Neutrophil (primary cell): ENCODE data around the gene FGFR3.
A peak's percentile ranks its signal among the peaks of the same experiment; 100 is the strongest.

ENCODE experiments used
- H3K27ac ChIP-seq: fragments of 200-600 bp; sonication (generic); 2 replicates; pipeline ENCODE4 v1.5.1; 2016; ENCODE audit warnings: mild to moderate bottlenecking, moderate library complexity
- H3K27me3 ChIP-seq: fragments of 200-600 bp; sonication (generic); 2 replicates; pipeline ENCODE4 v1.6.0; 2016; ENCODE audit warnings: mild to moderate bottlenecking
- H3K36me3 ChIP-seq: fragments of 200-600 bp; sonication (generic); 2 replicates; pipeline ENCODE4 v1.5.1; 2017
- H3K4me1 ChIP-seq, 2 experiments: fragments of 200-600 bp in 1 of 2; sonication (generic) in 1 of 2; 1 replicate in 1 of 2; 2 replicates in 1 of 2; pipeline versions ENCODE4 v1.5.1 to v1.6.1; 2013 to 2016; ENCODE audit warnings: low read depth in 1 of 2, low read length in 1 of 2, mild to moderate bottlenecking in 1 of 2, moderate library complexity in 1 of 2; ENCODE audit not compliant: control insufficient read depth in 1 of 2, insufficient read depth in 1 of 2
- H3K4me3 ChIP-seq, 2 experiments: fragments of 200-600 bp in 1 of 2; sonication (generic) in 1 of 2; 1 replicate in 1 of 2; 2 replicates in 1 of 2; pipeline ENCODE4 v1.5.1; 2013 to 2016; ENCODE audit warnings: low read depth in 1 of 2, low read length in 1 of 2, mild to moderate bottlenecking in 1 of 2, moderate library complexity in 1 of 2
- H3K9me3 ChIP-seq: fragments of 200-600 bp; sonication (generic); 2 replicates; pipeline ENCODE4 v1.5.1; 2016
- TF ChIP-seq, protein P1 (sequence below): fragments of 200-600 bp; sonication (generic); IDR thresholded peaks from 2 replicates; pipeline ENCODE4 v1.5.1; 2016; ENCODE audit warnings: antibody characterized with exemption

Gene FGFR3

DNA sequence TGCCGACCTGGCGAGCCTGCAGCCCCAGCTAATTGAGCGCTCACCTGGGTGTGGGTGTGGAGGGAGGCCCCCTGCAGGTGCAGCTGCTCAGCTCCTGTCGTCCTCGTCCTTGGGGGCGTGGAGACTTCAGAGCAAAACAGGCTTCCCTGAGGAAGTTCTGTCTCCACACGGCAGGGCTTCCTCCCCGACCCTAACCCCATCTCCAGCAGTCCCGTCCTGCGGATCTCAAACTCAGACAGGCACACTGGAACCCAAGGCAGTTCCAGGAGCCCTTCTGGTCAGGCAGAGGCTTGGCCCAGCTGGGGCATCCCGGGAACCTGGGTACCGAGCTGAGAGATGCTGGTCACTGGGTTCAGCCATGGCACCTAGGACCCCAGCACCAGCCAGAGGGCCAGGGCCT is 47.4 kb upstream of the FGFR3 start:
- Histone ChIP-seq H3K4me1 (no peaks in the 10 kb centered on the region), H3K4me3 (no peak overlapping the region), H3K27me3 (peaks cover 11% of the 10 kb centered on the region), H3K27ac (peak overlapping the region; percentile 10), H3K9me3 (no peaks in the 10 kb centered on the region), H3K36me3 (peaks cover 52% of the 10 kb centered on the region)
- TF ChIP-seq, protein P1, sequence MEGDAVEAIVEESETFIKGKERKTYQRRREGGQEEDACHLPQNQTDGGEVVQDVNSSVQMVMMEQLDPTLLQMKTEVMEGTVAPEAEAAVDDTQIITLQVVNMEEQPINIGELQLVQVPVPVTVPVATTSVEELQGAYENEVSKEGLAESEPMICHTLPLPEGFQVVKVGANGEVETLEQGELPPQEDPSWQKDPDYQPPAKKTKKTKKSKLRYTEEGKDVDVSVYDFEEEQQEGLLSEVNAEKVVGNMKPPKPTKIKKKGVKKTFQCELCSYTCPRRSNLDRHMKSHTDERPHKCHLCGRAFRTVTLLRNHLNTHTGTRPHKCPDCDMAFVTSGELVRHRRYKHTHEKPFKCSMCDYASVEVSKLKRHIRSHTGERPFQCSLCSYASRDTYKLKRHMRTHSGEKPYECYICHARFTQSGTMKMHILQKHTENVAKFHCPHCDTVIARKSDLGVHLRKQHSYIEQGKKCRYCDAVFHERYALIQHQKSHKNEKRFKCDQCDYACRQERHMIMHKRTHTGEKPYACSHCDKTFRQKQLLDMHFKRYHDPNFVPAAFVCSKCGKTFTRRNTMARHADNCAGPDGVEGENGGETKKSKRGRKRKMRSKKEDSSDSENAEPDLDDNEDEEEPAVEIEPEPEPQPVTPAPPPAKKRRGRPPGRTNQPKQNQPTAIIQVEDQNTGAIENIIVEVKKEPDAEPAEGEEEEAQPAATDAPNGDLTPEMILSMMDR, result no peak

DNA sequence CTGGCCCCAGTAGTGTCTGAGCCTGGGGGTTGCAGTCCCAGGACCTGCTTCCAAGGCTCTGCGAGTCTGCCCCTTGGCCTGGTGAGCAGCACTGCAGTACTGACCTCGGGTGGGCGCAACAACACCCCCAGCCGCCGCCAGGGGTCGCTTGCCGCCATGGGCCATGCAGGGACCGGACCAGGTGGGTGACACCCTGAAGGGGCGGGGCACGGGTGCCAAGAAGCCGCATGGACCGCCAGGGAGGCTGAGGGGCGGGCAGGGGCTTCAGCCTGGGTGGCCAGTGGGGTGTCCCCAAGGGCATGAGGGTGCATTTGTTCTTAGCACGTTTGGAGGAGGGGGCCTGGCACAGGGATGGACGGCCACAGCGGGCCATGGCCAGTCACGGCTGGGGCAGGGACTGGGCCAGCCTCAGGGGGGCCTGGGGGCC is 46.8 kb upstream of the FGFR3 start:
- Histone ChIP-seq H3K4me3 (no peak overlapping the region), H3K9me3 (no peaks in the 10 kb centered on the region), H3K4me1 (no peaks in the 10 kb centered on the region), H3K36me3 (peaks cover 46% of the 10 kb centered on the region), H3K27ac (no peak overlapping the region), H3K27me3 (peaks cover 11% of the 10 kb centered on the region)
- TF ChIP-seq, protein P1, result peak; percentile 49

DNA sequence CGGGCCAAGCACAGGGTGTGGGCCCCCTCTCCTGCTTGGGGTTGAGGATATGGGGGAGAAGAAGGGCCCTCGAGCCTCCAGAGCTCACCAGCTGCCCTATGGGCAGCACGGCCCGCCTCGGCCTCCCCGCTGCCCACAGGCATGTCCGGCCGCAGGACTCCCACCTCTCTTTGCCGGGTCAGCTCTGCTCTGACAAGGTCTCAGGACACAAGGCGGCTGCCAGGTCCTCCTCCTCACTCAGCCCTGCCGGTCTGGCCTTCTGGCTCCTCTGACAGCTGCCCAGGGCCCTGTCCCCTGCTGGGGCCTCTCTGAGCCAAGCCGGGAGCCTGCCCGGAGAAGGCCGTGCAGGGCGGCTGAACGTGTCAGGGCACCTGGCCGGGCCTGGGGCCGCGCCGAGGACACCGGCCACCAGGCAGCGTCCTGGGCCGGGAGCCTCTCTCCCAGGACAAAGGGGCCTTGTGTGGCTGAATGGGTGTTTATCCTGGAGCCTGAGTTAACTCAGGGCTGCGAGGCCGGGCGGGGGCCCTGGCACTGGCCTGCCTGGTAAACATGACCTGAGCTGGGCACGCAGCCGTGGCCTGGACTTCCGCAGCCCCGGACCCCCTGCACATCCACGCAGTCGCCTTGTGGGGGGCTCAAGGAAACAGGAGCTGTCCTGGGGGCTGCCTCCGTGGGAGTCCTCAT is 46.0 kb upstream of the FGFR3 start:
- Histone ChIP-seq H3K36me3 (peaks cover 38% of the 10 kb centered on the region), H3K4me3 (no peak overlapping the region), H3K27ac (no peak overlapping the region), H3K4me1 (no peaks in the 10 kb centered on the region), H3K9me3 (no peaks in the 10 kb centered on the region), H3K27me3 (peaks cover 11% of the 10 kb centered on the region)
- TF ChIP-seq, protein P1, result no peak

DNA sequence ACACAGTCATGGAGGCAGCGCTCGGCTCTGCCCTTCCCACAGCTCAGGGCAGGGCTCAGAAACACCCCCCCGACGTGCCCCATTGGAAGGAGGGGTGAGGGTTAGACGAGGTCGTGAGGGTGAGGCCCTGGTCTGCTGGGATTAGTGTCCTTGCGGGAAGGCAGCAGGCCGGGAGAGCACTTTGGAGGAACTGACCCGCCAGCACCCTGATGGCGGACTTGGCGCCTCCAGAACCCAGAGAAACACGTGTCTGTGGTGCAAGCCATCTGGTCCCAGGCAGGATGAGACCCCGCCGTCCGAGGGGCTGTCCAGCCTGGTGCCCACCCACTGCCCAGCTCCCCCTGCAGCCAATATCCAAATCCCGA is 45.5 kb upstream of the FGFR3 start:
- TF ChIP-seq, protein P1, result no peak

DNA sequence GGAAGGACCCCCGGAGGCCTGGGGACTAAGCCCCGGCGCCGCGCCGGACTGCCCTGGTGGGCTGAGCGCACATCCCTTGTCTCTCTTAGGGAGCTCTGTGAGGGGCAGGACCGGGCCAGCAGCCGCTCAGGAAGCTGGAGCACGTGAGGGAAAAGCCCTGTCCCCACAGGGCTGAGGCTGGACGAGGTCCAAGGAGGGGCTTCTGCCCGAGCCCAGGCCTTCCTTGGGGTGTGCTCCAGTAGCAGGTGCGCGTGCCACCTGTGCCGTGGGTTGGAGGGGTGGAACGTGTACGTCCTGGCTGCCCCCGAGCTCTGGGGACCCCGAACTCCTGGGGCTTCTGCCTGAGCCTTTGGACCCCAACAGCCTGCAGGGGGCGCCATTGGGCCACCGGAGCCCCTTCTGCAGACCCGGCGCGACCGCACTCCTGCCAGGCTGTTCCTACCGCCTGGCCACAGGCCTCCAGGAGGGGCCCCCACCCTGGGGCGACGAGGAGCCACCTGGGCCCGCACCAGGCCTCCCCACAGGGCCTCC is 44.6 kb upstream of the FGFR3 start:
- Histone ChIP-seq H3K36me3 (peaks cover 24% of the 10 kb centered on the region), H3K27ac (no peak overlapping the region), H3K4me1 (peaks cover 0 to 12% of the 10 kb centered on the region in 2 experiments), H3K27me3 (peaks cover 18% of the 10 kb centered on the region), H3K4me3 (no peak overlapping the region), H3K9me3 (no peaks in the 10 kb centered on the region)
- TF ChIP-seq, protein P1, result peak; percentile 42

More for the DNA sequence above, 45.5 kb upstream of the FGFR3 start:
- H3K9me3 ChIP-seq, result no peaks in the 10 kb centered on the region
- peaks cover 16% of the 10 kb centered on the region for H3K27me3 ChIP-seq
- peaks cover 33% of the 10 kb centered on the region for H3K36me3 ChIP-seq
- H3K4me1 ChIP-seq, result peaks cover 0 to 5% of the 10 kb centered on the region in 2 experiments
- H3K4me3 ChIP-seq, result no peak overlapping the region
- H3K27ac ChIP-seq, result no peak overlapping the region
